ENCODE results near the gene RDH13.
"Not testable (repeated sequence)": the region's sequence is repeated elsewhere in the genome, so short reads cannot be mapped to it uniquely, and the experiment has no call there.

DNA sequence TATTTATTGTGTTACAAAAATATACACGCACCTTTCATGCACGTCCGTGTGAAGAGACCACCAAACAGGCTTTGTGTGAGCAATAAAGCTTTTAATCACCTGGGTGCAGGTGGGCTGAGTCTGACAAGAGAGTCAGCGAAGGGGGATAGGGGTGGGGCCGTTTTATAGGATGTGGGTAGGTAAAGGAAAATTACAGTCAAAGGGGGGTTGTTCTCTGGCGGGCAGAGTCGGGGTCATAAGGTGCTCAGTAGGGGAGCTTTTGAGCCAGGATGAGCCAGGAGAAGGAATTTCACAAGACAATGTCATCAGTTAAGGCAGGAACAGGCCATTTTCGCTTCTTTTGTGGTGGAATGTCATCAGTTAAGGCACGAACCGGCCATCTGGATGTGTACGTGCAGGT is 56.2 kb downstream of the RDH13 start:
- TF ChIP-seq, protein P1, sequence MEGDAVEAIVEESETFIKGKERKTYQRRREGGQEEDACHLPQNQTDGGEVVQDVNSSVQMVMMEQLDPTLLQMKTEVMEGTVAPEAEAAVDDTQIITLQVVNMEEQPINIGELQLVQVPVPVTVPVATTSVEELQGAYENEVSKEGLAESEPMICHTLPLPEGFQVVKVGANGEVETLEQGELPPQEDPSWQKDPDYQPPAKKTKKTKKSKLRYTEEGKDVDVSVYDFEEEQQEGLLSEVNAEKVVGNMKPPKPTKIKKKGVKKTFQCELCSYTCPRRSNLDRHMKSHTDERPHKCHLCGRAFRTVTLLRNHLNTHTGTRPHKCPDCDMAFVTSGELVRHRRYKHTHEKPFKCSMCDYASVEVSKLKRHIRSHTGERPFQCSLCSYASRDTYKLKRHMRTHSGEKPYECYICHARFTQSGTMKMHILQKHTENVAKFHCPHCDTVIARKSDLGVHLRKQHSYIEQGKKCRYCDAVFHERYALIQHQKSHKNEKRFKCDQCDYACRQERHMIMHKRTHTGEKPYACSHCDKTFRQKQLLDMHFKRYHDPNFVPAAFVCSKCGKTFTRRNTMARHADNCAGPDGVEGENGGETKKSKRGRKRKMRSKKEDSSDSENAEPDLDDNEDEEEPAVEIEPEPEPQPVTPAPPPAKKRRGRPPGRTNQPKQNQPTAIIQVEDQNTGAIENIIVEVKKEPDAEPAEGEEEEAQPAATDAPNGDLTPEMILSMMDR (conservative IDR thresholded peaks at IDR 0.05; ENCODE audit: low read depth, low read length), result not testable (repeated sequence)
- TF ChIP-seq EZH2 (IDR thresholded peaks at IDR 0.05; ENCODE audit: low read length, unreplicated experiment); EZH2phosphoT487 (IDR thresholded peaks at IDR 0.05; ENCODE audit: borderline replicate concordance, low read length): not testable (repeated sequence)

All from PC-3 (cell line).